ENCODE measurements around the gene KCTD17. TPM values are rescaled to one million over a fixed set of nuclear protein-coding genes. Genes with fewer than 3 reads are reported as not detected.

Gene KCTD17
- total RNA-seq, 4 donors from 2014 or later: 17.9 to 35.8 (median 28.7) TPM

DNA sequence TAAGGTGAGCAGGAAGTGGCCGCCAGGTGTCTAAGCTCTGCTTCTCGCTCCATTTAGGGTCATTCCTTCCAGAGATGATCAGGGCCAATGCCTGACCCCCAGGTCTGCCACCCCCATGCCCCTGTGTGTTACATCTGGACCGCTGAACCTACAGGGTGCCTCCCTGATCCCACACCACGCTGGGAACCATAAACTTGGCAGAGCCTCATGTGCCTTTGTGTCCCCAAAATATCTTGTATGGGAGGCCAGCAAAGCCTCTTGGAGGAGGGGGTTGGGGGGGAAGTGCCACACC is 36.0 kb upstream of the KCTD17 start:
- WGBS: 83% methylated on average over 4 of the region's 4 CpGs
- H3K4me1 ChIP-seq: peaks cover 53 to 63% (median 62%) of the 10 kb centered on the region in 4 donors
- no peaks in the 10 kb centered on the region for H3K9me3 ChIP-seq
- TF ChIP-seq CTCF (IDR thresholded peaks at IDR 0.05) (no peak), POLR2AphosphoS5 (IDR thresholded peaks at IDR 0.05) (no peak), EP300 (IDR thresholded peaks at IDR 0.05) (no peak), POLR2A (IDR thresholded peaks at IDR 0.05; ENCODE audit: low read depth) (no peak)
- H3K27ac ChIP-seq (replicated peaks in 1 of 4): no peak overlapping the region
- intact Hi-C loops (cut with DNase I): no loop called here
- no peak for DNase-seq (ENCODE audit: extremely low spot score)
- H3K4me3 ChIP-seq: no peak overlapping the region
- no peaks in the 10 kb centered on the region for H3K27me3 ChIP-seq
- H3K36me3 ChIP-seq: peaks cover 0 to 23% (median 8%) of the 10 kb centered on the region in 4 donors

- Histone ChIP-seq H3K9me3 (no peaks in the 10 kb centered on the region), H3K4me3 (no peak overlapping the region), H3K4me1 (peaks cover 61 to 71% (median 66%) of the 10 kb centered on the region in 4 donors), H3K36me3 (peaks cover 0 to 16% (median 8%) of the 10 kb centered on the region in 4 donors), H3K27me3 (no peaks in the 10 kb centered on the region), H3K27ac (replicated peaks in 1 of 4) (peak overlapping the region in 3 of 4 donors; percentile 15 to 58 (median 43))
- DNase-seq (ENCODE audit: extremely low spot score): no peak
- 92% methylated on average over 13 of the region's 14 CpGs for WGBS
- intact Hi-C loops (cut with DNase I): no loop called here
- TF ChIP-seq POLR2A (IDR thresholded peaks at IDR 0.05; ENCODE audit: low read depth) (no peak), EP300 (IDR thresholded peaks at IDR 0.05) (no peak), CTCF (IDR thresholded peaks at IDR 0.05) (no peak), POLR2AphosphoS5 (IDR thresholded peaks at IDR 0.05) (no peak)
Measured at GRCh38 chr22:37016134-37016910, 35.2 kb upstream of the KCTD17 start.

DNA sequence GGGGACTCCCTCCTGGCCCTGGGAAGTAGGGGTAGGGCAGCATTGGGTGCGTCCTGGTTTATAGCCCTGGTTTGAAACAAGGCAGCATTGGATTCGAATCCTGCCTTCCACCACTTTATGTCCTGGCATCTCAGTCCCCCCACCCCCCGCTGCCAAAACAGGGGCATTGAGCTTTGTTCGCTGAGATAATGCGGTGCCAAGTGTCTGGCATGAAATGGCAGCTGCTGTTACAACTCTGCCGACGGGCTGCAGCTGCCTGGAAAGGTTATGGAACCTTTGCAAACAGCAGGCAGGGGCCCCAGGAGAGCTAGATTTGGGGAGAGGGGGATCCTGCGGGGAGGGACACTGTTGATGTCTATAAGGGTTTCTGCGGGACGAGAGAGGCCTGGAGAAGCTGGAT is 34.2 kb upstream of the KCTD17 start:
- WGBS: 83% methylated on average over 9 of the region's 10 CpGs
- H3K27me3 ChIP-seq: no peaks in the 10 kb centered on the region
- intact Hi-C loops (cut with DNase I): no loop called here
- TF ChIP-seq POLR2A (IDR thresholded peaks at IDR 0.05; ENCODE audit: low read depth) (no peak), EP300 (IDR thresholded peaks at IDR 0.05) (no peak), POLR2AphosphoS5 (IDR thresholded peaks at IDR 0.05) (no peak), CTCF (IDR thresholded peaks at IDR 0.05) (no peak)
- H3K9me3 ChIP-seq: no peaks in the 10 kb centered on the region
- no peak for DNase-seq (ENCODE audit: extremely low spot score)
- peaks cover 0 to 16% (median 8%) of the 10 kb centered on the region in 4 donors for H3K36me3 ChIP-seq
- H3K27ac ChIP-seq (replicated peaks in 1 of 4): peak overlapping the region; percentile 15 to 58 (median 38)
- H3K4me3 ChIP-seq: peak overlapping the region in 1 of 4 donors; percentile 8
- peaks cover 63 to 73% (median 67%) of the 10 kb centered on the region in 4 donors for H3K4me1 ChIP-seq

DNA sequence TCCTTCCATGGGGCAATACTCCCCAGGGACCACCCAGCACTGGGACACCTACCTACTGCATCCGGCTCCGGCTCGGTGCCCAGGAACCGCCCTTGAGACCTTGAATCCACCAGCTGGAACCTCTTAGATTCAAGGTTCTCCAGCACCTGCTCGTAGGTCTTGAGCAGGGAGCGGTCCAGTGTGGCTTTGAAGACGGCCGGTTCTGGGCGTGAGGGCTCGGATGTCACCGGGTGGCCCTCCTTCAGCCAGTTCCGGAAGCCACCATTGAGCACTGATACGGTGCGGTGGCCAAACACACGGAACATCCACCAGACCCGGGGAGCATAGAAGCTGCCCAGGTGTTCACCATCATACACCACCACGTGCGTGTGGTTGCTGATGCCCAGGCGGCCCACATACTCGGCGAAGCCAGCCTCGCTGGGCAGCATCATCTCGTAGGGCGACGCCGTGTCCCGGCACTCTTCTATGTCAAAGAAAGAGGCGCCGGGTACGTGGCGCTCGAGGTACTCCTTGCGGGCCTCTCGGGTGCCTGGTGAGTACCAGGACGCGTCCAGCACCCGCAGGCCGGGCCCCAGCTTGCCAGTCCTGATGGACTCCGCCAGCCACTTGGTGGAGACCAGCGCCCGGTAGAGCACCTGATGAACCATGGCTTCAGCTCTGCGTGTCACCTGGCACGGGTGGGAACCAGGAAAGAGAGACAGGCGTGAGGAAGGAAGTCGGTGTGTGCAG is 33.3 kb upstream of the KCTD17 start:
- intact Hi-C loops (cut with DNase I): no loop called here
- 37% methylated on average over 20 of the region's 45 CpGs for WGBS
- Histone ChIP-seq H3K4me1 (peaks cover 62 to 78% (median 71%) of the 10 kb centered on the region in 4 donors), H3K9me3 (no peaks in the 10 kb centered on the region), H3K4me3 (peak overlapping the region; percentile 86 to 98 (median 92)), H3K36me3 (peaks cover 0 to 22% (median 8%) of the 10 kb centered on the region in 4 donors), H3K27ac (replicated peaks in 1 of 4) (peak overlapping the region; percentile 89 to 97 (median 94)), H3K27me3 (no peaks in the 10 kb centered on the region)
- no peak for DNase-seq (ENCODE audit: extremely low spot score)
- TF ChIP-seq CTCF (IDR thresholded peaks at IDR 0.05): no peak
- TF ChIP-seq POLR2AphosphoS5 (IDR thresholded peaks at IDR 0.05): no peak
- TF ChIP-seq EP300 (IDR thresholded peaks at IDR 0.05): no peak
- TF ChIP-seq POLR2A (IDR thresholded peaks at IDR 0.05; ENCODE audit: low read depth): no peak

Measured in esophagus muscularis mucosa (tissue), 4 donors.